GM12878 (cell line): ENCODE measurements around the gene TSEN54.

Experiments used
- ATF2 ChIP-seq: IDR thresholded peaks from 2 replicates; pipeline ENCODE4 v1.6.1; 2012; ENCODE audit warnings: low read length, inconsistent platforms
- BHLHE40 ChIP-seq, 2 experiments: fragments of 450-650 bp in 1 of 2; IDR thresholded peaks; 2 replicates each; pipeline ENCODE4 v1.6.1; 2011 to 2017; ENCODE audit warnings: low read depth in 2 of 2, borderline replicate concordance in 1 of 2, improper control_type of control experiment in 1 of 2, low read length in 1 of 2, mild to moderate bottlenecking in 1 of 2
- CEBPZ ChIP-seq: fragments of 150-350 bp; IDR thresholded peaks from 2 replicates; pipeline ENCODE4 v1.6.1; 2016; ENCODE audit warnings: low read depth, low read length
- ESRRA ChIP-seq: IDR thresholded peaks from 2 replicates; pipeline ENCODE4 v1.6.1; 2012; ENCODE audit warnings: mild to moderate bottlenecking, low read length, improper control_type of control experiment
- MTA3 ChIP-seq: IDR thresholded peaks from 2 replicates; pipeline ENCODE4 v1.6.1; 2012; ENCODE audit warnings: low read length, inconsistent platforms, borderline replicate concordance
- TAF1 ChIP-seq: IDR thresholded peaks from 2 replicates; pipeline ENCODE4 v1.6.1; 2011; ENCODE audit warnings: mild to moderate bottlenecking, low read depth, low read length, borderline replicate concordance
- ZNF24 ChIP-seq: fragments of 450-650 bp; IDR thresholded peaks from 2 replicates; pipeline ENCODE4 v1.6.1; 2017; ENCODE audit warnings: antibody characterized with exemption, mild to moderate bottlenecking
- ZZZ3 ChIP-seq: IDR thresholded peaks from 2 replicates; pipeline ENCODE4 v1.6.1; 2011; ENCODE audit warnings: low read depth; ENCODE audit not compliant: control insufficient read depth, insufficient read length

- TF ChIP-seq ATF2 (no peak), ESRRA (no peak), ZZZ3 (no peak), MTA3 (no peak), ZNF24 (no peak), TAF1 (no peak), BHLHE40 (IDR thresholded peaks at IDR 0.05; ENCODE audit: borderline replicate concordance in 1 of 2, low read depth in 2 of 2, low read length in 1 of 2) (no peak), CEBPZ (no peak)
These were observed 2.7 kb upstream of the TSEN54 start for GRCh38 chr17:75513641-75514000.
